Suprapubic skin (tissue), 4 donors: Measurements from ENCODE around the gene FLII. TPM values are rescaled to one million over a fixed set of nuclear protein-coding genes. Genes with fewer than 3 reads are reported as not detected.

Experiments used
- DNase-seq, 2 donors: peaks; one replicate each; pipeline ENCODE4 v3.0.0-alpha.2; 2019; ENCODE audit warnings: low spot score in 2 of 2
- H3K27ac ChIP-seq: fragments of 200-600 bp; sonication (generic); one replicate; pipeline ENCODE4 v1.5.1; 2019
- H3K27me3 ChIP-seq: fragments of 200-600 bp; sonication (generic); one replicate; pipeline ENCODE4 v1.5.1; 2019
- H3K36me3 ChIP-seq: fragments of 200-600 bp; sonication (generic); one replicate; pipeline ENCODE4 v1.5.1; 2019
- H3K4me1 ChIP-seq: fragments of 200-600 bp; sonication (generic); one replicate; pipeline ENCODE4 v1.5.1; 2019
- H3K4me3 ChIP-seq: fragments of 200-600 bp; sonication (generic); one replicate; pipeline ENCODE4 v1.5.1; 2019; ENCODE audit warnings: mild to moderate bottlenecking
- H3K9me3 ChIP-seq: fragments of 200-600 bp; sonication (generic); one replicate; pipeline ENCODE4 v1.5.1; 2019
- CTCF ChIP-seq, 2 donors: fragments of 200-600 bp in 1 of 2; fragments of 450-650 bp in 1 of 2; sonication (generic) in 1 of 2; IDR thresholded peaks; one replicate each; pipeline ENCODE4 v1.5.1; 2016 to 2019; ENCODE audit warnings: antibody characterized with exemption in 2 of 2, mild to moderate bottlenecking in 1 of 2, moderate library complexity in 1 of 2
- EP300 ChIP-seq: sonication (generic); formaldehyde crosslinking; IDR thresholded peaks from one replicate; pipeline ENCODE4 v1.6.1; 2017; ENCODE audit warnings: antibody characterized with exemption
- POLR2A ChIP-seq, 2 donors: fragments of 450-650 bp; IDR thresholded peaks; one replicate each; pipeline ENCODE4 v1.6.1; 2017; ENCODE audit warnings: antibody characterized with exemption in 2 of 2, mild to moderate bottlenecking in 2 of 2, moderate library complexity in 2 of 2
- POLR2AphosphoS5 ChIP-seq, 3 donors: sonication (generic); formaldehyde crosslinking; IDR thresholded peaks; one replicate each; pipeline ENCODE4 v1.6.1; 2017; ENCODE audit warnings: antibody characterized with exemption in 3 of 3
- WGBS: methylation state at CpG from one replicate; pipeline ENCODE4 v1.1.5; 2018; 5-methylcytosine and 5-hydroxymethylcytosine counted together
- total RNA-seq, 4 donors: library from RNA; depleted of rRNA; stranded (reverse); fragments of >200 nt; gene quantifications; one replicate each; pipeline ENCODE4 v1.1.0, GENCODE V29; 2016

Gene FLII
- total RNA-seq, 4 donors from 2014 or later = 254 to 350 (median 291) TPM

GRCh38 chr17:18246109-18246725, 12.3 kb downstream of the FLII start:
- Histone ChIP-seq H3K9me3 (no peaks in the 10 kb centered on the region), H3K4me1 (peaks cover 43% of the 10 kb centered on the region), H3K27me3 (no peaks in the 10 kb centered on the region), H3K27ac (peak overlapping the region; percentile 3), H3K4me3 (peak overlapping the region; percentile 33), H3K36me3 (peaks cover 84% of the 10 kb centered on the region)
- no peak for DNase-seq
- WGBS = 71% methylated on average over 9 of the region's 24 CpGs
- TF ChIP-seq CTCF (IDR thresholded peaks at IDR 0.05) = no peak
- no peak for TF ChIP-seq EP300
- no peak for TF ChIP-seq POLR2A (IDR thresholded peaks at IDR 0.05)
- no peak for TF ChIP-seq POLR2AphosphoS5 (IDR thresholded peaks at IDR 0.05)

DNA sequence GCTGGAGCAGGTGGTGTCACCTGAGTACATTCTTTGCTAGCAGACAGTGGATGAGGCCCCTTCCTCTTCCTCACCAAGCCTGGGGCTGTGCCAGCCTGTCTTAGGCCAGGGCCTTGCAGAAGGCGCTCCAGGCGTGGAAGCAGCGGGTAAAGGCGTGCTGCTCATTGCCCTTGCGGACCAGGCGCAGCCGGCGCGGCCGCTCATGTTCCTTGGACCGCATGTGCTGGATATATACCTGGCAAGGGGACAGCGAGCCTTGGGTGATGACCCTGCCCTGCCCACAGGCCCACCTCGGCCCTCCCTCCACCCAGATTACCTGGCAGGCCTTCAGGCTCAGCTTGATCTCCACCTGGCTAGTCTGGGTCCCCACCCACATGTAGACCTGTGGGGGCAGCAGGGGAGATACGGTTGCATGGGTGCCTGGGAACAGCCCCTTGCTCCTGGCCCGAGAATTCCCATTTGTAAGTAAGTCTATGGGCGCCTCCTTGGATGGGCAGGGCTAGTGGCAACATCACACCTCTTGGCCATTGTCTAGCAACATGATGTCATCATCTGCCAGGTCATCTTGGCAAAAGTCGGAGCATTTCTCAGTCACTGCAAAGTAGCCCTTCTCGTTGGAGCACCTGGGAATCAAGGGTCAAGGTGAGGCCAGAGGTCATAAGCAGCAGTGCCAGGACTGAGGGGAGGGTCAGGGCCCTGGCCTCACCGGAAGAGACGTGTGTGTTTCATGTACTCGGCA, 13.3 kb downstream of the FLII start:
- no peak for DNase-seq
- no peak overlapping the region for H3K27ac ChIP-seq
- no peaks in the 10 kb centered on the region for H3K27me3 ChIP-seq
- no peak overlapping the region for H3K4me3 ChIP-seq
- no peak for TF ChIP-seq POLR2AphosphoS5 (IDR thresholded peaks at IDR 0.05)
- TF ChIP-seq POLR2A (IDR thresholded peaks at IDR 0.05) = no peak
- TF ChIP-seq EP300 = no peak
- TF ChIP-seq CTCF (IDR thresholded peaks at IDR 0.05) = no peak
- H3K36me3 ChIP-seq = peaks cover 84% of the 10 kb centered on the region
- no peaks in the 10 kb centered on the region for H3K9me3 ChIP-seq
- peaks cover 35% of the 10 kb centered on the region for H3K4me1 ChIP-seq
- WGBS = 86% methylated on average over 15 of the region's 21 CpGs

DNA sequence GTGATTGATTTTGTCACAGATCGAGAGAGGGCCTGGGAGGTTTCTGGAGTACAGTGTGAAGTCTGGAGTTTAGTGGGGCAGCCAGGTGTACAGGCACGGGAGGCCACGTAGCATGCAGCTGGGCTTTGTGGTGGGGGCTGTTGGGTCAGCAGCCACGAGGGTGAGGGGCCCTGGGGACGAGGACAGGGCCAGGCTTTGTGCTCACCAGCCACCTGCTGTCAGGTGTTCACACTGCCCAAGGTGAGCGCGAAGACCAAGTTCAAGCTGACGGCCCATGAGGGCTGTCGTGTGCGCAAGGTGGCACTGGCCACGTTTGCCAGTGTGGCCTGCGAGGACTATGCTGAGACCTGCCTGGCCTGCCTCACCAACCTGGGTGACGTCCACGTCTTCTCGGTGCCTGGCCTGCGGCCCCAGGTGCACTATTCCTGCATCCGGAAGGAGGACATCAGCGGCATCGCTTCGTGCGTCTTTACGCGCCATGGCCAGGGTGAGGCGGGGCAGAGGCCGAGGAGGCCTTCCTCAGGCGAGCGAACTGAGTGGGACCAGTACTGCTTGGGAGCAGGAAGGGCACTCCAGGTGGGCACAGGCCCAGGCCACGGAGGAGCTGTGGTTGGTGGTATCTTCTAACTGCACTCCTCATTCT, 17.2 kb downstream of the FLII start:
- DNase-seq = no peak
- no peak overlapping the region for H3K4me3 ChIP-seq
- H3K27ac ChIP-seq = no peak overlapping the region
- no peak for TF ChIP-seq EP300
- peaks cover 86% of the 10 kb centered on the region for H3K36me3 ChIP-seq
- H3K9me3 ChIP-seq = no peaks in the 10 kb centered on the region
- H3K4me1 ChIP-seq = peaks cover 8% of the 10 kb centered on the region
- WGBS = 91% methylated on average over 22 of the region's 28 CpGs
- no peaks in the 10 kb centered on the region for H3K27me3 ChIP-seq

DNA sequence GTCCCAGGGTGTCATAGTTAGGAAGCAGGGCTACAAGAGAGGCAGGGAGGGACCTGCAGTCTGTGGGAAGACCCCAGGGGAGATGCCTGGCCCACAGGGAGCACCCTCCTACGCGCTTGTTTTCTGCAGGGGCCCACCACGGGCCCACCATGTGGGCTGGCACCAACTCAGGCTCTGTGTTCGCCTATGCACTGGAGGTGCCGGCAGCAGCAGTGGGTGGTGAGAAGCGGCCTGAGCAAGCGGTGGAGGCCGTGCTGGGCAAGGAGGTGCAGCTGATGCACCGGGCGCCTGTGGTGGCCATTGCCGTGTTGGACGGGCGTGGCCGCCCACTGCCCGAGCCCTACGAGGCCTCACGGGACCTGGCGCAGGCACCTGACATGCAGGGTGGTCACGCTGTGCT, 18.1 kb downstream of the FLII start:
- WGBS = 94% methylated on average over 3 of the region's 19 CpGs
- TF ChIP-seq CTCF (IDR thresholded peaks at IDR 0.05) = no peak
- TF ChIP-seq POLR2A (IDR thresholded peaks at IDR 0.05) = no peak
- no peak for TF ChIP-seq POLR2AphosphoS5 (IDR thresholded peaks at IDR 0.05)
- no peak for TF ChIP-seq EP300
- no peak overlapping the region for H3K27ac ChIP-seq
- H3K4me3 ChIP-seq = no peak overlapping the region
- H3K9me3 ChIP-seq = no peaks in the 10 kb centered on the region
- H3K36me3 ChIP-seq = peaks cover 79% of the 10 kb centered on the region
- peaks cover 13% of the 10 kb centered on the region for H3K4me1 ChIP-seq
- DNase-seq = no peak
- no peaks in the 10 kb centered on the region for H3K27me3 ChIP-seq

DNA sequence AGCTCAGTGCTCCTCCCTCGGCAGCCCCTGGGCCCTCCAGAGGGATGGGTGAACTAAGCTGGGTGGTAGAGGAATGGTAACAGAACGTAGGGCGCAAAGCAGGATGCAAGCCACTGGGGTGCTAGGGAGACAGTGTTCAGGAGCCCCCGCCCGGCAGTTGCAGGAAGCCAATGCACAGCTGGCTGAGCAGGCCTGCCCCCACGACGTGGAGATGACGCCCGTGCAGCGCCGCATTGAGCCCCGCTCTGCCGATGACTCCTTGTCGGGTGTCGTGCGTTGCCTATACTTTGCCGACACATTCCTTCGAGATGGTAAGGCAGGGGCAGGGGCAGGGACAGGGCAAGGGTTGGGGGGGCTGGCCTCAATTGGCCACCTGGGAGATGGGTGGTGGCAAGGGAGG, 20.2 kb downstream of the FLII start:
- DNase-seq = no peak
- 89% methylated on average over 17 of the region's 18 CpGs for WGBS
- H3K36me3 ChIP-seq = peaks cover 78% of the 10 kb centered on the region
- TF ChIP-seq POLR2A (IDR thresholded peaks at IDR 0.05) = no peak
- no peak for TF ChIP-seq EP300
- no peak for TF ChIP-seq CTCF (IDR thresholded peaks at IDR 0.05)
- no peak for TF ChIP-seq POLR2AphosphoS5 (IDR thresholded peaks at IDR 0.05)
- no peak overlapping the region for H3K4me3 ChIP-seq
- H3K9me3 ChIP-seq = no peaks in the 10 kb centered on the region
- H3K27ac ChIP-seq = no peak overlapping the region
- peaks cover 15% of the 10 kb centered on the region for H3K4me1 ChIP-seq
- no peaks in the 10 kb centered on the region for H3K27me3 ChIP-seq
